Measurements from ENCODE around the gene ADM5. TPM values are rescaled to one million over a fixed set of nuclear protein-coding genes. Genes with fewer than 3 reads are reported as not detected.

Gene ADM5
- total RNA-seq, 1 donor = under 0.01 TPM

- no peak for TF ChIP-seq CTCF (IDR thresholded peaks at IDR 0.05; ENCODE audit: insufficient read depth, low read depth, low read length)
- peak; percentile 100 for DNase-seq (ENCODE audit: low read depth)
- peak overlapping the region; percentile 94 for H3K4me3 ChIP-seq (ENCODE audit: low read depth, low read length)
Measured at GRCh38 chr19:49676784-49677230, 12.6 kb upstream of the ADM5 start.

DNA sequence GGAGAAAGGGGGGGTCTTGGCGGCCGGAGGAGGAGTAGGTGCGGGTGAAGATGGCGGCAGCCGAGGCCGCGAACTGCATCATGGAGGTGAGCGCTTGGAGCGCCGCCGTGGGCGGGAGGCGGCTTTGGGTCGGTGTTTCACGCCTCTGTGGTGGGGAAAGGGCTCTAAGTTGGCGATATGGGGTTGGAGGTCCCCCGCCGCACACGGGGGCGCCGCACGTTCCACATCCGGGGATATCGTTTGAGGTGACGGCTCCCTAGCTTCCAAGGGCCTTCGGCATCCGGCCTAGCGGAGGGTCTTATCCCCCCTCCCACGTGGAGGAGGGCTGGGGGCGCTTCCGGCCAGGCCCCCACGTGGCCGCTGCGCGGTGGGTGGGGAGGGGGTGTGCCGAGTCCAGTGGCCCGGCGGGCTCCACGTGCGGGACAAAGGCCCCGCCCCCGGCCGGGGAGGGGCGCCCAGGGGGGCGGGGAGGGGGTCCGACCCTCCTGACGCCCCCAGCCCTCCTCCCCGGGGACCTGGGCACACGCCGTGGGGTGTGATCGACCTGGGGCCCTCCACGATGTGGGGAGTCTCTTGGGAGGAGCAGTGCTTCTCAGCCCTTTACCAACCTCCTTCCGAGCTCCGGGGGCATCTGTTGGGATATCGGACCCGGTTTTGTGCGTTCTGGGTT lies 12.0 kb upstream of the ADM5 start, which contains the start of gene PRMT1:
Gene PRMT1, plus strand, starts transcription at position 41 of the 670 bp plus-strand sequence. Its CDS starts 10 bp downstream, at position 51.
- no peak for TF ChIP-seq CTCF (IDR thresholded peaks at IDR 0.05; ENCODE audit: insufficient read depth, low read depth, low read length)
- peak within 1 kb of the TSS; percentile 94 for H3K4me3 ChIP-seq (ENCODE audit: low read depth, low read length)
- DNase-seq (ENCODE audit: low read depth) = no peak

DNA sequence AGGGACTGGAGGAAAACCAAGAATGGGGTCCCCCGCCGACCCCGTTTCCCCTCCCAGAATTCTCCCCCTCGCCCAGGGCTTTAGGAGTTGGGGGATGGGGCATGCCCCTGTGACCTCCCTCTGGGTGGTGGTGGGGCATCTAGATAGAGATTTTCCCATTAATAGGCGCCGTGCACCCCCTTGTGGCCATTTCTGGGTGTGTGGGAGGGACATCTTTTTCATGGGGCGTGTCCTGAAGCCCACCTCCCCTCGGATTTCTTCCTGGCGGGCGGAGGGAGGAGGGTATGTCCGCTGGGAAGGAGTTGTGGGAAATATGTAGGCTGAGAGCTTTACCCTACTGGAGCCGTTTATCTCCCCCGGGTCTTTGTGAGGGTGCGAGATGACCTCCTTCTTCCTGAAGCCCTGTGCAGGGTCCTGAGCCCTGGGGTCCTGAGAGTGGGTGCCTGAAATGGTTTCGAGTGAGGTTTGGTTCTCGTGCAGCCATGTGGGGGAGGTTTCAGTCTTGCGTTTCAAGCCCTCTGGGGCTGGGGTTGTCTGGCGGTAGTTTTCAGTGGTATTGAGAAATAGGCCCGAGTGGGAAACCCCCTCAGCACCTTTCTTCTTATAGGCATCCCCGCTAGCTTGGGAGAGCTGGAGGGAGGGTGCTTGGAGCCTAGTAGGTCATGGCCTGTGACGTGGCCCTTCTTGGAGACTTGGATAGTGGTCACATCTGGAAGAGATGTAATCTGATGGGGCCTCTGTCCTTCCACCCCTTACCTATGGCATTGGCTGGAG lies 11.3 kb upstream of the ADM5 start:
- H3K4me3 ChIP-seq (ENCODE audit: low read depth, low read length) = peak overlapping the region; percentile 94
- peak; percentile 72 for DNase-seq (ENCODE audit: low read depth)
- peak; percentile 67 for TF ChIP-seq CTCF (IDR thresholded peaks at IDR 0.05; ENCODE audit: insufficient read depth, low read depth, low read length)

GRCh38 chr19:49678985-49679770 lies 10.2 kb upstream of the ADM5 start:
- TF ChIP-seq CTCF (IDR thresholded peaks at IDR 0.05; ENCODE audit: insufficient read depth, low read depth, low read length) = no peak
- H3K4me3 ChIP-seq (ENCODE audit: low read depth, low read length) = no peak overlapping the region
- DNase-seq (ENCODE audit: low read depth) = no peak

DNA sequence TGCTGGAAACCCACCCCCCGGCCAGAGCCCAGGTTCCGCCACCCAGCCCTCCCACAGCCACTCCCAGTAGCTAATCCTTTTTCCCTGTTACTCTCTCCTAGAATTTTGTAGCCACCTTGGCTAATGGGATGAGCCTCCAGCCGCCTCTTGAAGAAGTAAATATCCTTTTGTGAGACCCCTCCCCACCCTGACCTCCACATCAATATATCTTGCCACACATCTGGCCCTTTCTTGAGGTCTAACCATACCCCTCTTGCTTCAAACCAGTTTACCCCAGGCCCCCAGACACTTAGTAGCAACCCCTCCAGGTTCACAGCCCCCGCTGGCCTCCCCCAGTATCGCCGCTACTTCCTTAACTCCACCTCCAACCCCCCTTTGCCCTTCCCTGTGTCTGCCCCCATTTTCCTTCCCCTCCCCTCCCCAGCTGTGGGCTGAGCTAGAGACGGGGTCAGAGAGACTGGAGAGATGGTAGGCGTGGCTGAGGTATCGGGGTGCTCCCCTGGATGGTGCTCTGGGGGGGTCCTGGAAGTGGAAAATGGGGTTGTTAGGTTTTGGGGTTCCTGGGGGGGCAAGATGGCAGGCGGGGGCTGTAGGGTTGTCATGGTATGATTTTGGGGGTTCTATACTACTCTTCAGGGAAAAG lies 9.5 kb upstream of the ADM5 start:
- no peak overlapping the region for H3K4me3 ChIP-seq (ENCODE audit: low read depth, low read length)

More for the DNA sequence above, 9.5 kb upstream of the ADM5 start:
- no peak for TF ChIP-seq CTCF (IDR thresholded peaks at IDR 0.05; ENCODE audit: insufficient read depth, low read depth, low read length)
- DNase-seq (ENCODE audit: low read depth) = no peak

Measured in fibroblast of villous mesenchyme (primary cell).